Ishikawa (cell line): ENCODE data around the gene PLPP3.

Experiments used
- CEBPB ChIP-seq: IDR thresholded peaks from 2 replicates; pipeline ENCODE4 v1.6.1; 2012
- CREB1 ChIP-seq: IDR thresholded peaks from 2 replicates; pipeline ENCODE4 v1.6.1; 2012; ENCODE audit warnings: low read depth
- EGR1 ChIP-seq: IDR thresholded peaks from 2 replicates; pipeline ENCODE4 v1.6.1; 2012
- EP300 ChIP-seq: IDR thresholded peaks from 2 replicates; pipeline ENCODE4 v1.6.1; 2012; ENCODE audit warnings: borderline replicate concordance
- FOXM1 ChIP-seq: IDR thresholded peaks from 2 replicates; pipeline ENCODE4 v1.6.1; 2012; ENCODE audit warnings: low read depth, borderline replicate concordance
- MAX ChIP-seq: IDR thresholded peaks from 2 replicates; pipeline ENCODE4 v1.6.1; 2012
- NFIC ChIP-seq: IDR thresholded peaks from 2 replicates; pipeline ENCODE4 v1.6.1; 2012
- RAD21 ChIP-seq: IDR thresholded peaks from 2 replicates; pipeline ENCODE4 v1.6.1; 2012; ENCODE audit warnings: low read depth
- REST ChIP-seq: IDR thresholded peaks from 2 replicates; pipeline ENCODE4 v1.6.1; 2012; ENCODE audit warnings: low read depth, mild to moderate bottlenecking
- TAF1 ChIP-seq: IDR thresholded peaks from 2 replicates; pipeline ENCODE4 v1.6.1; 2012; ENCODE audit warnings: low read depth, mild to moderate bottlenecking
- TCF12 ChIP-seq: IDR thresholded peaks from 2 replicates; pipeline ENCODE4 v1.6.1; 2012; ENCODE audit warnings: low read depth
- TEAD4 ChIP-seq: IDR thresholded peaks from 2 replicates; pipeline ENCODE4 v1.6.1; 2012
- USF1 ChIP-seq: IDR thresholded peaks from 2 replicates; pipeline ENCODE4 v1.6.1; 2012
- YY1 ChIP-seq: IDR thresholded peaks from 2 replicates; pipeline ENCODE4 v1.6.1; 2012; ENCODE audit warnings: low read depth
- ZBTB7A ChIP-seq: IDR thresholded peaks from 2 replicates; pipeline ENCODE4 v1.6.1; 2012; ENCODE audit warnings: low read depth

PLPP3 gene

GRCh38 chr1:56541408-56541807 is 38.0 kb downstream of the PLPP3 start:
- no peak for TF ChIP-seq EP300
- TF ChIP-seq YY1 = no peak
- TF ChIP-seq REST = no peak
- TF ChIP-seq TEAD4 = no peak
- TF ChIP-seq RAD21 = no peak
- TF ChIP-seq TAF1 = no peak
- TF ChIP-seq USF1 = no peak
- no peak for TF ChIP-seq MAX
- TF ChIP-seq FOXM1 = no peak

GRCh38 chr1:56540467-56540866 is 38.9 kb downstream of the PLPP3 start:
- TF ChIP-seq YY1 = no peak
- no peak for TF ChIP-seq NFIC
- TF ChIP-seq EGR1 = no peak
- TF ChIP-seq TEAD4 = no peak
- TF ChIP-seq MAX = no peak
- TF ChIP-seq EP300 = no peak

- TF ChIP-seq CEBPB (no peak), YY1 (no peak), USF1 (no peak), EP300 (no peak), REST (no peak)
Measured at GRCh38 chr1:56539520-56539931, 39.8 kb downstream of the PLPP3 start.

GRCh38 chr1:56538532-56538931 is 40.8 kb downstream of the PLPP3 start:
- no peak for TF ChIP-seq CEBPB
- TF ChIP-seq TEAD4 = no peak
- no peak for TF ChIP-seq RAD21
- no peak for TF ChIP-seq YY1
- no peak for TF ChIP-seq REST
- TF ChIP-seq EP300 = no peak
- no peak for TF ChIP-seq MAX
- no peak for TF ChIP-seq EGR1
- no peak for TF ChIP-seq ZBTB7A
- no peak for TF ChIP-seq TCF12
- TF ChIP-seq FOXM1 = no peak
- no peak for TF ChIP-seq NFIC

GRCh38 chr1:56537660-56538059 is 41.7 kb downstream of the PLPP3 start:
- TF ChIP-seq YY1 (no peak), RAD21 (no peak), FOXM1 (no peak), CREB1 (no peak), REST (no peak), EP300 (no peak), NFIC (no peak), TCF12 (no peak), EGR1 (no peak), ZBTB7A (no peak), TAF1 (no peak), USF1 (no peak), MAX (no peak), TEAD4 (no peak), CEBPB (no peak)
